Stimulated activated CD4-positive, alpha-beta T cell treated with anti-CD3 and anti-CD28 coated beads, Interleukin-1b, Interleukin-23, amount 100 ng/mL, for 4 hours (primary cell): ENCODE results near the gene TMEM212.

Source experiments
- DNase-seq, 2 donors: peaks; one replicate each; pipeline ENCODE4 v3.0.0-alpha.2; 2020; ENCODE audit warnings: low read depth in 2 of 2

The TMEM212 gene

DNA sequence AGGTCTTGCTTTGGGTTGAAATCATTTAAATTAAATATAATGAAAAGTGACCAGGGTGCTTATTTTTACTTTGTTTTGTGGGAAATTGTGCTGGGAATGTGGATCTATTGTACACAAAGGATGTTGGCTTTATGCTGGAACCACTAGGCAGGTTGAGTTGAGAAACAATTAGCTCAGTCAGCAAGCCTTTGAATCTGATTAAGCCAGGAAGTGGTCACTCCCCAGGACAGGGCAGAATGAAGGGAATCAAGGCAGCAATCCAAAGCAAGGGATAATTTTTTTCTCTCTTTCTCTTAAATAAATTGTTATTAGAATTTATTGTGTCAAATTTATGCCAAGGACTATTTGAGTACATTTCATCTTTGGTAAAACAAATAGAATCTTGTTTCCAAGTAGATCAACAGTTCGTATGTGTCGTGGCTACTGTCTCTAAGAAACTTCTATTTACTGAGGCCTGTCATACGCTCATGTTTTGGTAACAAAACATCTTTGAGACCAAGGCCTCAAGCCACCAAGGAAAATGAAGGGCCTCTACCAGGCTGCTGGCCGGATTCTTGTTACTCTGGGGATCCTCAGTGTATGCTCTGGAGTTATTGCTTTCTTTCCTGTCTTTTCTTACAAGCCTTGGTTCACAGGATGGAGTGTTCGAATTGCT lies at the start of gene TMEM212:
TMEM212 (plus strand) TSS at position 486 of the 655 bp plus-strand sequence; CDS start at position 521, 35 bp downstream.
- DNase-seq: no peak

DNA sequence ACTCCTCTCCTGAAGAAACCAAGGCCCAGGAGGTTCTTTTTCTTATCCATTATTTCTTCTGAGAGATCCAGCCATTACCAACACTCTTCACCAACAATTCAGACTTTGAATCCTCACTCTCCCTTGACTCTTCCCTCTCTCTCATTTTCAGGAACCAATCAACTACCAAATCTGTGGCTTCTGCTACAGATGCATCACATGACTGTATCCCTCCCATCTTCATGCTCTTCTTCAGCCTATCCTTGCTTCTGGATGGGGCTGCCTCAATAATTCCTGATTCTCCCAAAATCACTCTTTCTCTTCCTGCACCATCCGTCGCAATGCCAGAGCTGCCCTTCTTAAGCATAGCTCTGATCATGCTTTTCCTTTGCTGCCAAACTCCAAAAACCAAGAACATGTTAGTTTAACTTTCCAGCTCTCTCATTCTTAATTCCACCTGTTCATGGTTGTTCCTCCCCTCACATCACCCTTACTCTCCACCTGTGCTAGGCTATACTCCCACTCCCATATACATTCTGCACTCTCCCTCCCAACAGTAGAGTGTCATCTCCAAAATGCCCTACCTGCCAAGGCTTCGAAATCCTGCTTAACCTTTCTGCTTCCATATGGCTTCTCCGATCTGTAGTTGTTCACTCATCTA lies 46.4 kb upstream of the TMEM212 start:
- no peak for DNase-seq

DNA sequence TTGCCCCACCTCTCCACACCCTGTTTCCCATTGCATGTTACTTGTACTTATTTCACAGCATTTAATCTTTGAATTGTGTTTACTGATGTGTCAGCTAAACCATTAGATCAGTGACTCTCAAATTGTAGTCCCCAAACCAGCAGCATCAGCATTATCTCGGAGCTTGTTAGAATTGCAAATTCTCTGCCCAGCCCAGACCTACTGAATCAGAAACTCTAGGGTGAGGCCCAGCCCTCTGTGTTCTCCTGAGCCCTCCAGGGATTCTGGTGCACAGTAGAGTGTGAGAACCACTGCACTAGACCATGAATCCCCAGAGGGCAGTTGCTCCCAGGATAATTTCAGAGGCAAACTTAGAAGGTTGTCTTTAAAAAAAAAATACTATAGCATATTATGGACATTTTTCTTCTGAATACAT lies 45.9 kb upstream of the TMEM212 start:
- DNase-seq: no peak

DNA sequence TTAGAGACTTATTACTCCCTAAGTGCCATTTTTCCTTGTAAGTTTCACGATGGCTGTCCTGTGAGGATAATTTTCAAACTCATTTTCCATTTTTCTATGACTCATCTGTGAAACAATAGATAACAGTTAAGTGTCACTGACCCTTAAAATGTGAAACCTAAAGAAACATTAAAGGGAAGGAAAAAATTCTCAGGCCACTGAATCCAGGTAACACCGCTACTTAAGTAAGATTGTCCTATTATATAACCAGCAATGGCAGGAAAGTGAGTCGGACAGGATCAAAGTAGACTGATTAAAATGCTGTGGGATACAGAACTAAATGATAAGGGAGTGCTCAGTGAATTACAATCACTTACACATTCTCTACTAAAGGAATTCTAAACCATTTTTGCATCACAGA lies 45.3 kb upstream of the TMEM212 start:
- no peak for DNase-seq

DNA sequence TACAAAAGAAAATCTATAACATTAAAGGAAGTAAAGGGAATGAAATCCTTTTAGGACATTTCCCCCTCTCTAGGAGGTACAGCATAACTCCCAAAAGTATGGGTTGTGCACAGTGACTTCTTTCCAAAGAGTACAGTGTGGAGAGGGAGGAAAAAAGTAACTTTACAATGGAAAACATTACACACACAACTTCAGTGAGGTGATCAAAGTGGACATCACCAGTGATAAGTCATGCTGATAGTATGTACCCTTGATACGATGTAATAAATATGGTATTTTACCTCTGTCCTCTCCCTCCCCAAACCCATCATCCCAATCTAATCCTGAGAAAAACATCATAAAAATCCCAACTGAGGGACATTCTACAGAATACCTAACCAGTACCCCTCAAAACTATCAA lies 43.6 kb upstream of the TMEM212 start:
- DNase-seq: no peak

DNA sequence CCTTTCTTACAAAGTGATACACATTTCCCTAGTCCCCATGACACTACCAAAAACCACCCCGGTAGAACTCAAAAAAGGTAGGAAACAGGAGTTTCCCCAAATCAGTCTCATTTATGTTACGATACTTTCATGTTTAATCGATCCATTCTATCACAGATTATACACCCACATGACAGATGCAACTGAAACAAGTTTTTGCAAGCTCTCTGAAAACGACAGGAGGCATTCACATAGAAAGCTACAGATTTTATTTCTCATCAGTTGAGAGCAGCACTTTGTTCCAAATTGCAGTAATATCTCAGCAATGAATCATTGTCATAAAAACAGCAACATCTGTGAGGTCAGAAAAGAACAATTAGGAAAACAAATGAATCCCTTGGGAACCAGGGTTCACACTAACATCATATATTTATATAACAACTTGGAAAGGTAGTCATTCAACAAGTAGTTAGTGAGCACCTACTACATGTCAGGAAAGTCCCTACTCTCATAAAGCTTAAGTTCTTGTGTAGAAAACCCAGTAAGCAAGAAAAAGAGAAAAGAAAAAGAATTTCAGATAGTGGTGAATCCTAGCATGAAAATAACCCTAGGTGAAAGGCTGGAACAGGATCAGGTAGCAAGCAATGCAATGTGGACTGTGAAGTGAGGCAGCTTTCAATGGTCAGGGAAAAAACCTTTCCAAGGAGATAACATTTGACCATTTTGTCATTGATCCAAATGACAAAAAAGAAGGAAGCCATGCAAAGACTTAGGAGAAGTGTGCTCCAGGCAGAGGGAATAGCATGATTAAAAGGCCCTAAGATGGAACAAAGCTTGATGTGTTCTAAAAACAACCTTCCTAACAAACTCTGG lies 41.2 kb upstream of the TMEM212 start:
- no peak for DNase-seq

DNA sequence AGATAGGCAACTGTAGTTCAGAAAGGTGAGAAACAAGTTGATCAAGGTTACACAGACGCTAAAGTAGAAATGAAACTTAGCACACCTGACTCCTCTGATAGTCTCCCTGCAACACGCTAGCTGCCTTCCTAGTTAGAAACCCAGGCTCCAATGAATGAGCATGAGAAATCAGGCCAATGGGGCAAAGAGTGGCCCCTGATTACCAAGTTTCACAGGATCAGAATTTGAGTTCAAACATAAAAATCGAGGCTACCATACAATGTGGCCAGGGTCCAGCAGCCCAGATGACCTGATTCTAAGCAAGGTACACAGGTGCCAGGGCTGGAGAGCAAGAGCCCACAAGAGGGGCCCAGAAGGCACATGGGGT lies 40.6 kb upstream of the TMEM212 start:
- DNase-seq: no peak

DNA sequence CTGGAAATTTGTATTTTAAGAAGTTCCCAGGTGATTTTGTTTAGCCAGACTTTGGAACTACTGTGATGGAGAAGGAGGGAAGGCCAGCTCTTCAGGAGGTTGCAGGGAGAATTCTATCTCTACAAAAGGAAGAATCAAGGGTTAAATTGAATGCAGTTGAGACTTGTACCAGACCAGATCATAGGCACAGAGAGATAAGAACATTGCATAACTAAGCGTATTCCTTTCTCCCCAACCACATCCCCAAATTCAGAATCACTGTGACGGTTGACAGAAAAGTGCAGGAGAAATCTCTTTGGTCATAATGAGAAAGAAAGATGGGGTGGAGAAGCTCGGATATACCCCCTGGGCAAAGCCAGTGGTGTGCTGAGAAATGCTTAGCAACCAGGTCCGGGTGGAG lies 40.1 kb upstream of the TMEM212 start:
- no peak for DNase-seq

DNA sequence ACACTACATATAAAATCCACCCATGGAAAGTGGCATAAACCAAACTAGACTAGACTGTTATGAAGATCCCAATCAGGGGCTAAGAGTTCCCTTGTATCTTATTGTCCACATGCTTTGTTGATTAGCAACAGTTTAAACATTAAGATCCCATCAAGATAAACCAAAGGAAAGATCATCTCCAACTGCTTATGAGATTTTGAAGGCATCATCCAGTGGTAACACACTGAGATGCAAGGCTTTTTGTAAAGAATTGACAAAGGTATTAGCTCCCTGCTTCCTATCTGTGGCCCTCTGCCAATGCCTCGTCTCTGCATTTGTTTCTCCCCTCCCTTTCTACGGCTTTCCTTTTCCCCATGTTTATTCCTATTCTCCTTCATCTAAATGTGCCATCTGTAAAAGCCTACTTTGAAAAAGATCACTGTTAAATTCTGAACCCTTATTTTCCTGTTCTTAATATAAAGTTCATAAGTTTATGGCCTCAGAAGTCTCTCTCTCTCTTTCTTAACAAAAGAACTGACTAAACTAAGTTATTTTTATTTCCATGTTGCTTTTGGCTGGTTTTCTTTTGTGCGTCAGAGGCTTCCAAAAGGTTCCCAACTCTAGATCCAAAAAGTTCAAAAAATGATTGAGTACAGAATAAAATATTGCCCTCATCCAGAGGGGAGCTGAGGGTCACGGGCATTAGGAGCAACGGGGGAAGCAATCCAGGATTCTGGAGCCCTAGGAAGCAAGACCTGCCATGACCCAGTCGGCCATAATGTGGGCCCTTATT lies 38.3 kb upstream of the TMEM212 start:
- DNase-seq: no peak

DNA sequence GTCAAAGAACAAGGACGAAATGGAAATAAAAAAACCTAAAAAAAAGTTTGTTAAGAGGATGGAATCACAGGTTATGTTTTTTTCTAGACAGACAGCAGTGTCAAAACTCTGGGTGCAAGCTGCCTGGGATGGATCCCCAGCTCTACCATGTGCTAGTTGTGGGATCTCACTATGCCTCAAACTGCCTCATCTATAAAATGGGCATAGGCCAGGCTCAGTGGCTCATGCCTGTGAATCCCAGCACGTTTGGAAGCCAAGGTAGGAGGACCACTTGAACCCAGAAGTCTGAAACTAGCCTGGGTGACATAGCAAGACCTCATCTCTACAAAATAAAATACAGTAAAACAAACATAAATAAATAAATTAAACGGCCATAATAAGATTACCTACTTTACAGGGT lies 37.5 kb upstream of the TMEM212 start:
- DNase-seq: no peak

DNA sequence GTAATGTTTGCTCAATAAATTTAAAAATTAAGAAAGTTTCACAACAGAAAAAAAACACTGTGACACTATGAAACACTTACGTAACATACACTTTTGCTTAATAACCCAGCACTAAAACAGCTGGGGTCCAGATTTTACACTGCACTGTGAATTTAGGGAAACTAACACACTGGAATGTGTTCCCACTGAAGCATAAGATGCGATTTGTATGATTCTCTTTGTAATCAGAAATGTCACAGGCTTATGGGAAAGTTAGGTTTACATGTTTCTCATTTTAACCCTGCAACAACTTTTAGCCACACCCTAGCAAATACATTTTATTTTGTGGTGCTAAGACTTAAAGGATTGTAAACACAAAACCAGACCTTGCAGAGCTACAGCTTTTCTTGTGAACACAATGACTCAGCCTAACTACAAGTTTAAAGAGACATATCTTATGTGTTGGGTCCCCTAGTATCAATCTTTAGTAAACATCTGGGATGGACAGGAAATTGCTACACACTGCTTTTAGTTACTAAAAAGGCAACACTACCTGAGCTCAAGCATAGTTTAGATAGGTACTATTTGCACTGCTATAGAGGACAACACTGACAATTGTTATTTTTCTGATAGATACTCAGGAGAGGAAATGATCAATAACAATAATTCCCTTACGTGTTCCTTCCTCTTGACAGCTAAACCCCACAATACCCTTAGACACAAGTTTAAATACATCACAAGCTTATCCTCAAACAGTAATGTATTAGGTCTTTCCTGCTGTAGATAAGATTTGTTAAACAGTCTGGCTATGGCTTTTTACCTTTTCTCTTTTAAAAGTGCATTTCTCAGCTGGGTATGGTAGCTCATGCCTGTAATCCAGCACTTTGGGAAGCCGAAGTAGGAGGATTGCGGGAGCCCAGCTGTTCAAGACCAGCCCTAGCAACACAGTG lies 36.7 kb upstream of the TMEM212 start:
- DNase-seq: no peak

DNA sequence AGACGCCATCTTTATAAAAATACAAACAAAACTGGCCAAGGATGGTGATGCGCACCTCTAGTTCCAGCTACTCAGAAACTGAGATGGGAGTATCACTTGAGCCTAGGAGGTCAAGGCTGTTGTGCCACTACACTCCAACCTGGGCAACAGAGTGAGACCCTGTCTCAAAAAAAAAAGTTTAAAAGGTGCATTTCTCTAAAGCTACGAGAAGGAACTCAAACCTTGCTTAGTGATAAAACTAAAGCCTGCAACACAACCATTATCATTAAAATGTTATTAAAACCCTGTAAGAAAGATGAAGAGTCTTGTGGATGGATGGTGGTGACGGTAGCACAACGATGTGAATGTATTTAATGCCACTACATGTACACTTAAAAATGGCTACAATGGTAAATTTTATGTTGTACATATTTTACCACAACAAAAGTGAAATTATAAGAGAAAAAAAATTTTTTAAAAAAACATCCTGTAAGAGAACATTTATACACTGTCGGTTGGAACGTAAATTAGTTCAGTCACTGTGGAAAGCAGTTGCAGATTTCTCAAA lies 35.9 kb upstream of the TMEM212 start:
- DNase-seq: no peak

DNA sequence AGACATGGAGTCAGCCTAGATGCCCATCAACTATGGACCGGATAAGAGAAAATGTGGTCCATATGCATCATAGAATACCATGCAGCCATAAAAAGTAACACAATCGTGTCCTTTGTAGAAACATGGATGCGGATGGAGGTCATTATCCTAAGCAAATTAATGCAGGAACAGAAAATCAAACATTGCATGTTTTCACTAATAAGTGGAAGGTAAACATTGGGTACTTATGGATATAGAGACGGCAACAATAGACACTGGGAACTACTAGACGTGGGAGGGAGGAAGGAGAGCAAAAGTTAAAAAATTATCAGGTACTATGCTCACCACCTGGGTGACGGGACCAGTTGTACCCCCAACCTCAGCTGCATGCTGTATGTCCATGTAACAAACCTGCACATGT lies 35.3 kb upstream of the TMEM212 start:
- no peak for DNase-seq

DNA sequence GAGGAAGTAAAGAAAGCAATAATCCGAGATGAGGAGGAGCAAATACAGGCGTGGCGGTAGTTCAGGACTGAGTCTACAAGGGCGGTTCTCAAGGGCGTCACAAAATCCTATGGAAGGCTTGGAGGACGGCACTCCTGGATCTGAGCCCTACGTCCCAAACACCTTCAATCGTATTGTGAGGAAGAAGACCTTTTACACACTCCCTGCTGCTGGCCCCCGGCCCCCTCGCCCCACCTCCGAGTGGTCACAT lies 33.6 kb upstream of the TMEM212 start:
- DNase-seq: no peak

DNA sequence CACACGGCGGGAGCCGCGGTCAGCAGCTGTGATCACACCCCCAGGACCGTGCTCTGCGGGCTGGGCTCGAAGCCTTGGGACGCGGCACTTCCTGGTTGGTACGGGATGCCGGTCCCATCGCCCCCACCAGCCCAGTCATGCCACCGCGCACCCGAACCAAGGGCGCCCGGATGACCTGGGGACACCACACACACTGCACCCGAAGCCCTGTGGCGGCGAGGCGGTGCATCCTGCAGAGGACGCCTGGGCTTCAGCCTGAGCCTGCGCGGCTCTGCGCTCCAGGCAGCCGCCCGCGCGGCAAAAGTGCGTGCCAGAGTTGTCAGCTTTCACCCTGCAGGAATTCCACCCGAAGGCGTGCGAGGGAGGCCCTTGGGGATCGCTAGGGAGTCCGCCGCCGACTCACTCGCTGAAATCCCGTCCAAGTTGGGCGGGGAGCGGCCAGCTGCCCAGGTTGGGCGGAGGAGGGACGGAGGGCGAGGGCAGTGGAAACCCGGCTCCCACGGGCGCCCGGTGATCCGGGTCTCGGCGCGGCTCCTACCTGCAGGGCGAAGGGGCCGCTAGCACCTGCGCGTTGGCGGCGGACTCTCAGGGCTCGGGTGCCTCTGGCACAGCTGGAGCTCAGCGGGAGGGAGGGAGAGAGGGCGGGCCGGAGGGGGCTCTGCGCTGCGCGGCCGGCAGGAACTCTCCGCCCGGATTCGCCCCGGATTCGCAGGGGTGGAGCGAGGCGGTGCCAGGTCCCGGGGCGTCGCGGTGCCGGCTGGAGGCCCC lies 33.1 kb upstream of the TMEM212 start, which contains the start of gene PLD1:
PLD1 (minus strand) TSS at position 623 of the 768 bp plus-strand sequence. CDS start 72,432 bp downstream, outside the sequence.
- DNase-seq: peak in 1 of 2 donors; percentile 29

DNA sequence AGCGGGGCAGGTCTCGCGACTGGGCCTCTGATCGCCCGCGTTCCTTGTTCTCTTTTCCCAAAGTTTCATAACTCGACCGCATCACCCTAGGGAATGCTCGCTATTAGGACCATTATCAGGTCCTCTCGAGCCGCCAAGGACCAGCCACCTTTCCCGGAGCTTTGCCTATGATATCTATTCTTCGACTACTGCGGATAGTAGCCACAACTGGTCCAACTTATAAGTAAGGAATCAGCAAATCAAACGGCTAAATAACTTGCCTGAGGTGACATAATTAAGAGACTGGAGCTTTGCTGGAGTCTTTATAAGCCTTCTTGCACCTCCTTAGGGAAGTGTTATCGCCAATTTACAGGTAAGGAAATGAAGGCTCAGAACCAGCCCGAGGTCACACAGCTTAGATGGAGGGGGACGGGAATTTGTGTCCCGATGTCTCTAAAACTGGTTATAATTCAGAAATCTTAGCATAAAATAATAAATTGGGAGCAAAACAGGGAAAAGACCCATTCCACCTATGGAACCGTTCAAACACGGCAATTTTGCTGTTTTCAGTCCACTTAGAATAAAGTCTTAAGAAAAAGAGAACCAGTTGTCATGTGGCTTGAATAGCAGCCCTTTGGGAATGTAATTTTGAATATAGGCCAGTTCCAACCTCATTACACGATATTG lies 32.4 kb upstream of the TMEM212 start:
- DNase-seq: no peak

DNA sequence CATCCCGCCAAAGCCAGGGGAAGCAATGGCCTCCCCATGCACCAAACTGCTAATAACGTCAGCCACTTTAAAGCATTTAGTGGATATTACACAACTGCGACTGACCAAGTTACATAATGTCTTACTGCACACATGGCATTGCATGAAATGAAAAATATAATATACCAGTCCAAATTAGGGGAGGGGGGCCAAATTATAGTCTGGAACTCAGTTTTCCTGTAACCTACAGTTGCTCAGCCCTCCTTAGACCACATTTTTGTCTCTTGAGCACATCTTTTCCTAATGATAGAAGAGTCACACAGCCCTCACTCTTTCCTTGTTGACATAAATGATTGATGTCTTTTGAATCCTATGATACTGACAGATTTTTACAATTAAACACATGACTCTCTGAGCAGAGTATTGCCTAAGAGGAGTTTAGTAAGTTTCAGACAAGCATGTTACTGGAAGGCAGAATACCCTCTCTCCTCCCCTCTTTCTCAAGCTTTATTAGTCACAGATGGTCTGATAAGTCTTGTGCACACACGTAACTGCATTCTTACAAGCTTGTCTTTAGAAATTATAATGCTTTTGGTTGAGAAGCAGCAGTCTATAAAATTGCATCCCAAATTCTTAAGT lies 31.7 kb upstream of the TMEM212 start:
- no peak for DNase-seq

DNA sequence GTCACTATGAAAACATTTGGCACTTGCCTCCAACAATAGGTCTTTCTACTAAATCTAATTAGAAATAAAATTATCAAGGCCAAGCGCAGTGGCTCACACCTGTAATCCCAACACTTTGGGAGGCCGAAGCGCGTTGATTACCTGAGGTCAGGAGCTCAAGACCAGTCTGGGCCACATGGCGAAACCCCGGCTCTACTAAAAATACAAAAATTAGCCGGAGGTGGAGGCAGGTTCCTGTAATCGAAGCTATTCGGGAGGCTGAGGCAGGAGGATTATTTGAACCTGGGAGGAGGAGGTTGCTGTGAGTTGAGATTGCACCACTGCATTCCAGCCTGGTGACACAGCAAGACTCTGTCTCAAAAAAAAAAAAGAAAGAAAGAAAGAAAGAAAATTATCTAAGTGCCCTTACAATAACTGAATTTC lies 31.2 kb upstream of the TMEM212 start:
- DNase-seq: no peak

DNA sequence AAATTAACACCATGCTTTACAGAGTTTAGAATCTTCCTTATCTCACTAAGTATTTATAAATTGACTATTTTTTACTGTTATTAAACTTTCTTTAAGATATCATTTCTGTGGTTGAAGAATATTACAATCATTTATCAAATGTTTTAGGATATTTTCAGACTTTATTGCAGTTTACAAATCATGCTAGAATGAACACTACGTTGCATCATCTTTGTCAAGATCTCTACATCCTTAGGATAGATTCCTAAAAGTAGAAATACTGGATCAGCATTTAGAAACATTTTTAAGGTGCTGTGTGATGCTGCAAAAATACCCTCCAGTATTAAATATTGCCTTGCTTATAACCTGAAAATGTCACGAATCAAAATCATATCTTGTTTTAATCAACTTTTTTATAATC lies 30.3 kb upstream of the TMEM212 start:
- no peak for DNase-seq
